ENCODE data around the gene MAPRE3.
A peak's percentile ranks its signal among the peaks of the same experiment; 100 is the strongest.

Gene MAPRE3

DNA sequence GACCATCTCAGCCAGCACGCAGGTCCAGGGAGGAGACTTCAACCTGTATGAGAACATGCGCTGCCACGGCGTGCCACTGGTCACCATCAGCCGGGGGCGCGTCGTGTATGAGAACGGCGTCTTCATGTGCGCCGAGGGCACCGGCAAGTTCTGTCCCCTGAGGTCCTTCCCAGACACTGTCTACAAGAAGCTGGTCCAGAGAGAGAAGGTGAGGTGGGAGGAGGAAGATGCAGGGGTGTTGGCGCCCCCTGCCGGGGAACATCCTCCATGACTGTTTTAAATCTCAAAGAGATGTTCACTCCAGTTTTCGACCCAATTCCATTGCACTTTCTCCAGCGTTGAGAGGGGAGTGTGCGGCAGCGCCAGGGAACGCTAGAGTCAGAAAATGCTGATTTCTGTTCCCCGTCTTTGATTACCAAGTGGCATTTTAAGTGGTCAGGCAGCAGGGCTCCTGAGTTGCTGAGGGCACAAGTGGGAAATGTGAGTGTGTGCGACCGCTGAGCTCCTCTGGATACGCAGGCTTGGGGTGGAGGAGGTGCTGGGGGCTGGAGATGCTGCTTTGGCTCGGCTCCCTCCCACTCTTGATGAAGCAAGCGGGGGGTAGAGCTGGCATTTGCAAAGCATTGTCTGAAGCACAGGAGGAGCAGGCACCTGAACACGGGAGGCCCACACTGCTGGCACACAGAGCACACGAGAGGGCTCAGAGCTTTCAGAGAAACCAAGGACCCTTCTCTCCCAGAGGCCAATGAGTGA lies 27.7 kb upstream of the MAPRE3 start:
- TF ChIP-seq, protein P1, sequence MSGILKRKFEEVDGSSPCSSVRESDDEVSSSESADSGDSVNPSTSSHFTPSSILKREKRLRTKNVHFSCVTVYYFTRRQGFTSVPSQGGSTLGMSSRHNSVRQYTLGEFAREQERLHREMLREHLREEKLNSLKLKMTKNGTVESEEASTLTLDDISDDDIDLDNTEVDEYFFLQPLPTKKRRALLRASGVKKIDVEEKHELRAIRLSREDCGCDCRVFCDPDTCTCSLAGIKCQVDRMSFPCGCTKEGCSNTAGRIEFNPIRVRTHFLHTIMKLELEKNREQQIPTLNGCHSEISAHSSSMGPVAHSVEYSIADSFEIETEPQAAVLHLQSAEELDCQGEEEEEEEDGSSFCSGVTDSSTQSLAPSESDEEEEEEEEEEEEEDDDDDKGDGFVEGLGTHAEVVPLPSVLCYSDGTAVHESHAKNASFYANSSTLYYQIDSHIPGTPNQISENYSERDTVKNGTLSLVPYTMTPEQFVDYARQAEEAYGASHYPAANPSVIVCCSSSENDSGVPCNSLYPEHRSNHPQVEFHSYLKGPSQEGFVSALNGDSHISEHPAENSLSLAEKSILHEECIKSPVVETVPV (CRISPR knock-in tag; IDR thresholded peaks at IDR 0.05) = no peak
- no peak for TF ChIP-seq TOX (CRISPR knock-in tag; IDR thresholded peaks at IDR 0.05; ENCODE audit: borderline replicate concordance)
- TF ChIP-seq ZNF8 (CRISPR knock-in tag; IDR thresholded peaks at IDR 0.05) = no peak
- TF ChIP-seq ESRRG (CRISPR knock-in tag; IDR thresholded peaks at IDR 0.05) = no peak
- ATAC-seq = peak; percentile 68

DNA sequence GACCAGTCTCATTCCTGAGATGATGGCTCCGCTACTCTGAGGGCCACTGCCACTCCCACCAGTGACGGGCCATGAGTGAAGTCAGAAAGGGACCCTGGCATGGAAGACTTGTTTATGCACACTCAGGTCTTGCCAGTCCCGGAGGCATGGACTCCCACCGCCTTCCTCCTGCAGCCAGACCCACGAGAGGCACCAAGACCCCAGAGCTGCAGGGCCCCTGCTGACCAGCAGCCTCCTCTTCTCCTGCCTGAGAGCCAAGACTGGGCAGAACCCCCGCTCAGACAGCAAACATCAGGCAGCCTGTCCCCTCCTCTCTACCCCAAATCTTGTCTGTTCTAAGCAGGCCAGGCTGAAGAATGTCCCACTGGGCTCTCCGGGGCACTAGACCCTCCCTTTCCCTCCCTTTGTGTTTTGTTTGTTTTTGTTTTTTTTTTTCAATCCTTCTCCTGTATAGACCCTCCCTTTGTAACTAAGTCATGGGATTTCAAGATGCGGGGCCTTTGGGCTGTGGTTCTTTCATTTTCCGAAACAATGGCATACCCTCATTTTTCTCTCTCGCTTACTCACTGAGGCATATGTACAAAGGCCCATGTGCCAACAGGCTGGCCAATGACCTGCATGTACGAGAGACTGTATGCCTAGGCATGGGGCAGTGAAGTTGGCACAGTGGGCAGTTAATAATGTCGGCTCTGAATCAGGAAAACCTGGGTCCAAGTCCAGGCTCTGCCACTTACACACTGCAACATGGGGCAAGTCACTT lies 24.3 kb upstream of the MAPRE3 start:
- no peak for ATAC-seq
- TF ChIP-seq, protein P1 (CRISPR knock-in tag; IDR thresholded peaks at IDR 0.05) = no peak
- TF ChIP-seq ESRRG (CRISPR knock-in tag; IDR thresholded peaks at IDR 0.05) = no peak
- TF ChIP-seq ZC3H10 (CRISPR knock-in tag; IDR thresholded peaks at IDR 0.05) = no peak
- TF ChIP-seq ZNF565 (CRISPR knock-in tag; conservative IDR thresholded peaks at IDR 0.05; ENCODE audit: low read depth) = no peak
- no peak for TF ChIP-seq ZFP3 (CRISPR knock-in tag; IDR thresholded peaks at IDR 0.05)
- TF ChIP-seq SNAI2 (CRISPR knock-in tag; IDR thresholded peaks at IDR 0.05) = no peak
- TF ChIP-seq, protein P2, sequence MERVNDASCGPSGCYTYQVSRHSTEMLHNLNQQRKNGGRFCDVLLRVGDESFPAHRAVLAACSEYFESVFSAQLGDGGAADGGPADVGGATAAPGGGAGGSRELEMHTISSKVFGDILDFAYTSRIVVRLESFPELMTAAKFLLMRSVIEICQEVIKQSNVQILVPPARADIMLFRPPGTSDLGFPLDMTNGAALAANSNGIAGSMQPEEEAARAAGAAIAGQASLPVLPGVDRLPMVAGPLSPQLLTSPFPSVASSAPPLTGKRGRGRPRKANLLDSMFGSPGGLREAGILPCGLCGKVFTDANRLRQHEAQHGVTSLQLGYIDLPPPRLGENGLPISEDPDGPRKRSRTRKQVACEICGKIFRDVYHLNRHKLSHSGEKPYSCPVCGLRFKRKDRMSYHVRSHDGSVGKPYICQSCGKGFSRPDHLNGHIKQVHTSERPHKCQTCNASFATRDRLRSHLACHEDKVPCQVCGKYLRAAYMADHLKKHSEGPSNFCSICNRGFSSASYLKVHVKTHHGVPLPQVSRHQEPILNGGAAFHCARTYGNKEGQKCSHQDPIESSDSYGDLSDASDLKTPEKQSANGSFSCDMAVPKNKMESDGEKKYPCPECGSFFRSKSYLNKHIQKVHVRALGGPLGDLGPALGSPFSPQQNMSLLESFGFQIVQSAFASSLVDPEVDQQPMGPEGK (CRISPR knock-in tag; IDR thresholded peaks at IDR 0.05; ENCODE audit: borderline replicate concordance) = no peak
- TF ChIP-seq ZNF70 (CRISPR knock-in tag; IDR thresholded peaks at IDR 0.05) = no peak
- TF ChIP-seq, protein P3, sequence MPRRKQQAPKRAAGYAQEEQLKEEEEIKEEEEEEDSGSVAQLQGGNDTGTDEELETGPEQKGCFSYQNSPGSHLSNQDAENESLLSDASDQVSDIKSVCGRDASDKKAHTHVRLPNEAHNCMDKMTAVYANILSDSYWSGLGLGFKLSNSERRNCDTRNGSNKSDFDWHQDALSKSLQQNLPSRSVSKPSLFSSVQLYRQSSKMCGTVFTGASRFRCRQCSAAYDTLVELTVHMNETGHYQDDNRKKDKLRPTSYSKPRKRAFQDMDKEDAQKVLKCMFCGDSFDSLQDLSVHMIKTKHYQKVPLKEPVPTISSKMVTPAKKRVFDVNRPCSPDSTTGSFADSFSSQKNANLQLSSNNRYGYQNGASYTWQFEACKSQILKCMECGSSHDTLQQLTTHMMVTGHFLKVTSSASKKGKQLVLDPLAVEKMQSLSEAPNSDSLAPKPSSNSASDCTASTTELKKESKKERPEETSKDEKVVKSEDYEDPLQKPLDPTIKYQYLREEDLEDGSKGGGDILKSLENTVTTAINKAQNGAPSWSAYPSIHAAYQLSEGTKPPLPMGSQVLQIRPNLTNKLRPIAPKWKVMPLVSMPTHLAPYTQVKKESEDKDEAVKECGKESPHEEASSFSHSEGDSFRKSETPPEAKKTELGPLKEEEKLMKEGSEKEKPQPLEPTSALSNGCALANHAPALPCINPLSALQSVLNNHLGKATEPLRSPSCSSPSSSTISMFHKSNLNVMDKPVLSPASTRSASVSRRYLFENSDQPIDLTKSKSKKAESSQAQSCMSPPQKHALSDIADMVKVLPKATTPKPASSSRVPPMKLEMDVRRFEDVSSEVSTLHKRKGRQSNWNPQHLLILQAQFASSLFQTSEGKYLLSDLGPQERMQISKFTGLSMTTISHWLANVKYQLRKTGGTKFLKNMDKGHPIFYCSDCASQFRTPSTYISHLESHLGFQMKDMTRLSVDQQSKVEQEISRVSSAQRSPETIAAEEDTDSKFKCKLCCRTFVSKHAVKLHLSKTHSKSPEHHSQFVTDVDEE (CRISPR knock-in tag; IDR thresholded peaks at IDR 0.05) = no peak
- TF ChIP-seq ZFP30 (CRISPR knock-in tag; IDR thresholded peaks at IDR 0.05) = no peak

DNA sequence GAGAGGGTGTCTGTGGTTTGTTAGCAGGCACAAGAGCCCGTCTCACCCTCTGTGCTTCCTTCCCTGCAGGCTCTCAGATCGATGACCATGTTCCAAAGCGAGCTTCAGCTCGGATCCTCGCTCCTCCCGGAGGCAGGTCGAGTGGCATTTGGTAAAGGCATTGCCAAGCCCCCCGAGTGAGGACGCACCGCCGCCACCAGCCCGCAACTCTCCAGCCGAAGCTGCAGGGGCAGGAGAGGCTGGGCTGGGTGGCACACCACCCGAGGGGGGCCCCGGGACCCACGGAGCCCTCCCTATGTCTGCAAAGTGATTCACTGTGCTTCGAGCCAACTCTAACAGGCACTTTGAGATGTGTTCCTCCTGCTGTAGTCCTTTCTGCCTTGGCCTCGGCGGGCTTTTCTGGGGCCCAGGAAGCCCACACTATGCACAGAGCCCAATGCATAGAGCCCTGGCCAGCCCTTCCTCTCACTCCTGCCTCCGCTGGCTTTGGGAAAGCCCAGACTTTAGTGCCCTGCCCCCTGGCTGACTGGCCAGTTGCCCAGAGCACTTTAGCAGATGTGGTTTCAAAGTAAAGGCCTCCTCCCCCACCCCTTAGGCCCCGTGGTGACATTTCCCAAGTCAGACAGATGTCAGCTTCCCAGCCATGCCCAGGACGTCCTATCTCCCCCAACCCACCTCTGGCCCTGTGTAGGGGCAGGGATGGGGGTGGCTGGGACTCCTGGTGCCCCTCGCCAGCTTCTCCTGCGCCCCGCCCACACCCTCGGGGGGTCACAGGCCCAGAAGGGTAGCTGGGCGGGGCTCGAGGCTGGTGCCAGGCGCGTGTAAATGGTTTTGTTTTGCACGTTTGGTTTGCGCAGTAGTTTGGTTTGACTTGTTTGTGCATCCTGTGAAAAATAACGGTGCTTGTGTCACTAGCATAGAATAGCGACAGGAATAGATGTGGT lies 23.3 kb upstream of the MAPRE3 start:
- peak; percentile 69 for ATAC-seq
- TF ChIP-seq ESRRG (CRISPR knock-in tag; IDR thresholded peaks at IDR 0.05) = no peak
- peak; percentile 31; the same call in 1 of the 2 replicates for TF ChIP-seq ISL1 (CRISPR knock-in tag; IDR thresholded peaks at IDR 0.05)

DNA sequence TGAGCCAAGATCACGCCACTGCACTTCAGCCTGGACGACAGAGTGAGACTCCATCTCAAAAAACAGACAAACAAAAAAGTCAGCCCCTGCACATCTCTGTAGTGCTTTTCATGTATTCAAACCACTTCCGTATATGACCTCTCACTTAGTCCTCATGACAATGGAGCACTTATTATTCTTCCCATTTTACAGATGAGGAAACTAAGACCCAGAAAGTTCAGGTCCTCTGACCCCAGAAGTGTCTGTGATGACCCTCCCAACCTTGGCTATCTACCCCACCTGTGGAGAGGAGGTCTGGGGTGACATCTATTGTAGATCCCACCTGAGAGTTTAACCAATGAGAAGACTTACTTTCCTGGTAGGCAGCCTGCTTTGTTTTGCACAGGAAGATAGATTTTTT lies 21.6 kb upstream of the MAPRE3 start:
- no peak for TF ChIP-seq OSR1 (CRISPR knock-in tag; IDR thresholded peaks at IDR 0.05)
- no peak for ATAC-seq

DNA sequence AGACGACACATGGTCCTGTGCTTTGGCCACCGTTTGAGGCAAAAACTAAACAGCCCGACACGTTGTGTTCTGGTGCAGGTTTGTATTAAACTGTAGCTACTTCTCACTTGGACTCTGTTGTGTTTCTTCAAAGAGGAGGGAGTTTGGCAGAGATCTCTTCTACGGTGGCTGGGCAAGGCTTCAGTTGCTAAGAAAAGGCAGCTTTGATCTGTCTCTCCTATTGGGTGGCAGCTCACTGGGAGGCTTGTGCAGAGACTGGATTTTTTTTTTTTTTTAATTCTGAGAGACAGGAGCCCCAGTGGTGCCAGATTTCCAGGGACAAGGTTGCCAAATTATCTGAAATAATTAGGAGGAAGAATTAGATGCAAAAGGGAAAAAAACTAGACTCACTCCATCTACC lies 20.2 kb upstream of the MAPRE3 start:
- no peak for ATAC-seq
- no peak for TF ChIP-seq RARB (CRISPR knock-in tag; IDR thresholded peaks at IDR 0.05)
- TF ChIP-seq ESRRG (CRISPR knock-in tag; IDR thresholded peaks at IDR 0.05) = no peak
- no peak for TF ChIP-seq ARNTL (CRISPR knock-in tag; IDR thresholded peaks at IDR 0.05; ENCODE audit: borderline replicate concordance, low read depth)
- no peak for TF ChIP-seq SNAI2 (CRISPR knock-in tag; IDR thresholded peaks at IDR 0.05)

Measured in SK-N-SH treated with all-trans-retinoic acid at 6 μM for 48 hours (cell line).